ENCODE results near the gene CENPF. TPM values are rescaled to one million over a fixed set of nuclear protein-coding genes. Genes with fewer than 3 reads are reported as not detected.

Gene CENPF
- total RNA-seq, 1 experiment from 2014 or later: 144 TPM

- DNase-seq: no peak
- Mint-ChIP-seq H3K4me1 (ENCODE audit: low read depth, unreplicated experiment) (peaks cover 32% of the 10 kb centered on the region), H3K4me3 (ENCODE audit: low read depth, unreplicated experiment) (no peak overlapping the region), H3K27ac (ENCODE audit: unreplicated experiment) (no peak overlapping the region), H3K27me3 (ENCODE audit: unreplicated experiment) (no peaks in the 10 kb centered on the region), H3K9me3 (ENCODE audit: low read depth, unreplicated experiment) (no peaks in the 10 kb centered on the region), H3K36me3 (ENCODE audit: insufficient read depth, unreplicated experiment) (no peaks in the 10 kb centered on the region)
- TF ChIP-seq, protein P1, sequence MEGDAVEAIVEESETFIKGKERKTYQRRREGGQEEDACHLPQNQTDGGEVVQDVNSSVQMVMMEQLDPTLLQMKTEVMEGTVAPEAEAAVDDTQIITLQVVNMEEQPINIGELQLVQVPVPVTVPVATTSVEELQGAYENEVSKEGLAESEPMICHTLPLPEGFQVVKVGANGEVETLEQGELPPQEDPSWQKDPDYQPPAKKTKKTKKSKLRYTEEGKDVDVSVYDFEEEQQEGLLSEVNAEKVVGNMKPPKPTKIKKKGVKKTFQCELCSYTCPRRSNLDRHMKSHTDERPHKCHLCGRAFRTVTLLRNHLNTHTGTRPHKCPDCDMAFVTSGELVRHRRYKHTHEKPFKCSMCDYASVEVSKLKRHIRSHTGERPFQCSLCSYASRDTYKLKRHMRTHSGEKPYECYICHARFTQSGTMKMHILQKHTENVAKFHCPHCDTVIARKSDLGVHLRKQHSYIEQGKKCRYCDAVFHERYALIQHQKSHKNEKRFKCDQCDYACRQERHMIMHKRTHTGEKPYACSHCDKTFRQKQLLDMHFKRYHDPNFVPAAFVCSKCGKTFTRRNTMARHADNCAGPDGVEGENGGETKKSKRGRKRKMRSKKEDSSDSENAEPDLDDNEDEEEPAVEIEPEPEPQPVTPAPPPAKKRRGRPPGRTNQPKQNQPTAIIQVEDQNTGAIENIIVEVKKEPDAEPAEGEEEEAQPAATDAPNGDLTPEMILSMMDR (IDR thresholded peaks at IDR 0.05; ENCODE audit: unreplicated experiment): no peak
- no TSS peak for BruUV-seq (replicated peaks)
- intact Hi-C loops (cut with micrococcal nuclease; ENCODE audit: unreplicated experiment): no loop called here
- CTCF ChIA-PET: interaction anchor here (1.6 to 2.4 kb wide), 2 partner anchors 13 to 16 kb away, joined by 3 to 6 read pairs; no protein-coding TSS in a partner anchor
Observed at GRCh38 chr1:214565310-214565709, 37.7 kb upstream of the CENPF start.

GRCh38 chr1:214566158-214567104 is 36.6 kb upstream of the CENPF start:
- TF ChIP-seq, protein P1 (IDR thresholded peaks at IDR 0.05; ENCODE audit: unreplicated experiment): no peak
- H3K27ac Mint-ChIP-seq (ENCODE audit: unreplicated experiment): no peak overlapping the region
- CTCF ChIA-PET: interaction anchor here (0.6 to 2.4 kb wide), 4 partner anchors 12 to 193 kb away, joined by 3 to 6 read pairs (median 3); no protein-coding TSS in a partner anchor
- peaks cover 41% of the 10 kb centered on the region for H3K4me1 Mint-ChIP-seq (ENCODE audit: low read depth, unreplicated experiment)
- H3K27me3 Mint-ChIP-seq (ENCODE audit: unreplicated experiment): no peaks in the 10 kb centered on the region
- peak; percentile 50 for DNase-seq
- no peaks in the 10 kb centered on the region for H3K36me3 Mint-ChIP-seq (ENCODE audit: insufficient read depth, unreplicated experiment)
- H3K4me3 Mint-ChIP-seq (ENCODE audit: low read depth, unreplicated experiment): no peak overlapping the region
- H3K9me3 Mint-ChIP-seq (ENCODE audit: low read depth, unreplicated experiment): no peaks in the 10 kb centered on the region
- no TSS peak for BruUV-seq (replicated peaks)
- intact Hi-C loops (cut with micrococcal nuclease; ENCODE audit: unreplicated experiment): no loop called here

- TF ChIP-seq, protein P1 (IDR thresholded peaks at IDR 0.05; ENCODE audit: unreplicated experiment): no peak
- no peak for DNase-seq
- H3K4me1 Mint-ChIP-seq (ENCODE audit: low read depth, unreplicated experiment): peaks cover 50% of the 10 kb centered on the region
- peak overlapping the region; percentile 23 for H3K27ac Mint-ChIP-seq (ENCODE audit: unreplicated experiment)
- CTCF ChIA-PET: interaction anchor here (0.6 to 2.4 kb wide), 2 partner anchors 14 to 59 kb away, joined by 5 to 6 read pairs; no protein-coding TSS in a partner anchor
- H3K36me3 Mint-ChIP-seq (ENCODE audit: insufficient read depth, unreplicated experiment): no peaks in the 10 kb centered on the region
- intact Hi-C loops (cut with micrococcal nuclease; ENCODE audit: unreplicated experiment): no loop called here
- no peaks in the 10 kb centered on the region for H3K27me3 Mint-ChIP-seq (ENCODE audit: unreplicated experiment)
- H3K9me3 Mint-ChIP-seq (ENCODE audit: low read depth, unreplicated experiment): no peaks in the 10 kb centered on the region
- no peak overlapping the region for H3K4me3 Mint-ChIP-seq (ENCODE audit: low read depth, unreplicated experiment)
- BruUV-seq (replicated peaks): no TSS peak
Observed at GRCh38 chr1:214567481-214567980, 35.5 kb upstream of the CENPF start.

DNA sequence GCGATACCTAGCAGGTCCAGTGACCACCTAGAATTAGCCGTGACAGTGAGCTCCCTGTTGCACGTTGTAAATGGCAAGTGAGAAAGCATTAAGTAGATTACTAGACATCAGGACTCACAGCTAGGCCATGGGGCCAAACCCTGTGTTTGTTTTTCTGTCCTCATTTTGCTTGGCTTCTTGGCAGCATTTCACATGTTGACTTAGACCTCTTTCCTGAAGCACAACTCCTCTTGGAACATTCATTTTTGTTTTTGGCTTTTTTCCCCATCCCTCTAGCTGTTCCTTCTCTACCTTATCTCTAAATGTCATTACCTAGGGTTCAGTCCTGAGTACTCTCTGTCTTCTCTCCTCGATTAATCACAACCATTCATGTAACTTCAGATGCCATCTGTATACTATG is 34.7 kb upstream of the CENPF start:
- Mint-ChIP-seq H3K9me3 (ENCODE audit: low read depth, unreplicated experiment) (no peaks in the 10 kb centered on the region), H3K27ac (ENCODE audit: unreplicated experiment) (peak overlapping the region; percentile 13), H3K36me3 (ENCODE audit: insufficient read depth, unreplicated experiment) (no peaks in the 10 kb centered on the region), H3K4me3 (ENCODE audit: low read depth, unreplicated experiment) (no peak overlapping the region), H3K4me1 (ENCODE audit: low read depth, unreplicated experiment) (peaks cover 58% of the 10 kb centered on the region), H3K27me3 (ENCODE audit: unreplicated experiment) (no peaks in the 10 kb centered on the region)
- CTCF ChIA-PET: interaction anchor here (0.6 kb wide), 2 partner anchors 59 to 181 kb away, joined by 3 to 5 read pairs; no protein-coding TSS in a partner anchor
- intact Hi-C loops (cut with micrococcal nuclease; ENCODE audit: unreplicated experiment): no loop called here
- TF ChIP-seq, protein P1 (IDR thresholded peaks at IDR 0.05; ENCODE audit: unreplicated experiment): no peak
- BruUV-seq (replicated peaks): no TSS peak
- no peak for DNase-seq

Data from Calu3 (cell line).